SK-MEL-5 (cell line): ENCODE results near the gene ANKRD13C. TPM values are rescaled to one million over a fixed set of nuclear protein-coding genes. Genes with fewer than 3 reads are reported as not detected.

Source experiments
- DNase-seq: peaks from one replicate; pipeline ENCODE4 v3.0.0-alpha.2; 2016; ENCODE audit warnings: low read depth, low spot score
- in situ Hi-C: cut with HindIII; loops from 2 replicates; pipeline ENCODE4 v1.10.0; 2016; ENCODE audit warnings: low sequenced_read_pairs, high pct_unique_total_duplicates, low pct_unique_long_range_greater_than_20kb
- total RNA-seq: library from RNA; depleted of rRNA; stranded (reverse); fragments of >200 nt; shearing (Covaris generic); gene quantifications from 2 replicates; pipeline ENCODE4 v1.2.3, GENCODE V29; 2014

Gene ANKRD13C
- total RNA-seq, 1 experiment from 2014 or later, result 18.0 TPM

DNA sequence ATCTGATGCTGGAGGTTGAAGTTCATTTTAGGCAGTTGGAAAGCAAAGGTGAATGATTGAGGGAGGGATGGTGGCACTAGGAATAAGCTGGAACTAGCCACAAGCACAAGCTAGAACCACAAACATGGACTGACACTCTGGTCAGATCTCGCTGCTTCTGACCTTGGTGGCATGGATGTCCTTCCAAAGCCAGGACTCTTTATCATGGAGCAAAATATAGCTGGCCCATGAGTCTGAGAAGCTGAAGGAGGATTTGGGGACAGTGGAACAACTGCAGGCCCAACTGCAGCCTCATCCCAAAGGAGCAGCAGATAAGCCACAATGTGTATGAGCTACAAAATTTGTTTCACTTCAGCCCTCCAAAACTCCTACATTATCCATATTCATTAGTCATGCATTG, 97.9 kb downstream of the ANKRD13C start:
- no peak for DNase-seq
- in situ Hi-C loops, result no loop called here

DNA sequence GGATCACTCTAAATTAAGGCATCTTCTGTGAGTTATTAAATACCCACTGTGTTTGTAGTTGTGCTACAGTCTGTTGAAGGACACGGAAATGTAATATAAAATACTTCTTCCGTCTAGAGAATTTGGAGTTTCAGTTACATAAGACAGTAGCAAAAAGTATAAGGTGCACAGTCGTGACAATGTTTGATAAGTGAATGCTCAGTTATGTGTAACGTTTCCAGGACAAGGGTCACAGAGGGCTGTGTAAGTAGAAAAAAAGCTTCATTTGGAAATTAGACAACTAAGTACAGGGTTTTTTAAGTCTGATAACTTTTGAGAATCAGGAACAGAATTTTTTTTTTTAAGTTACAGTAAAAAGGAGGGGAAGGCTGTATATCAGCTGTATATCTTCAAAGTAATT, 105.8 kb downstream of the ANKRD13C start:
- DNase-seq, result no peak
- in situ Hi-C loops, result no loop called here

DNA sequence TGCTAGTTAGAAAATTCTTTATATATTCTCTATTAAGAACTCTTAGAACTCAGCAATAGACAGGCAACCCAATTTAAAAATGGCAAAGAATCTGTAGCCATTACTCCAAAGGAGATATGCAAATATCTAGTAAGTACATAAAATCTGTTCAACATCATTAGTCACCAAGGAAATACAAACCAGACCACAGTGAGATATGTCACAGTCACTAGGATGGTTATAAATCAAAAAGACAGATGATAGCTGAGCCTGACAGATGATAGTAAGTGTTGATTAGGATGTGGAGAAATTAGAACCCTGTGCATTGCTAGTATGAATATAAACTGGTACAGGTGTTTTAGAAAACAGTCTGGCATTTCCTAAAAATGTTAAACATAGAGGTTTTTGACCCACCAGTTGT, 106.8 kb downstream of the ANKRD13C start:
- DNase-seq, result no peak
- in situ Hi-C loops, result no loop called here

DNA sequence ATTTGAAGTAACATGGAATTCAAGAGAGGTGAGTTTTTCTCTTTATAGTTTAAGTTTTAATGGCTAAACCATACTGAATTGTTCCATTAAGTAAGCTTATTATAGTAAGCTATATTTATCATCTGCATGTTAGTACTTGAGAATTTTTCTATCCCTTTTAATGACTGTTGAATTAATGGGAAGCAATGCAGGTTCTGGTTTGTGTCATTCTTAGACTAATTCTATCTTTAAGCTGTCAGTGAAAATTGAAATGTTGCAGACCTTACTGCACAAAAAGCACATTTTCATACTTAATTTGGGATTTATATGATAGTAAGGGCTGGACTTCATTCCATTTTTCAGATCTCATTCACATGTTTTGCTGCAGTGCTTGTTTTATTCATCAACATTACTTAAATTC, 107.4 kb downstream of the ANKRD13C start:
- in situ Hi-C loops, result no loop called here
- DNase-seq, result no peak

DNA sequence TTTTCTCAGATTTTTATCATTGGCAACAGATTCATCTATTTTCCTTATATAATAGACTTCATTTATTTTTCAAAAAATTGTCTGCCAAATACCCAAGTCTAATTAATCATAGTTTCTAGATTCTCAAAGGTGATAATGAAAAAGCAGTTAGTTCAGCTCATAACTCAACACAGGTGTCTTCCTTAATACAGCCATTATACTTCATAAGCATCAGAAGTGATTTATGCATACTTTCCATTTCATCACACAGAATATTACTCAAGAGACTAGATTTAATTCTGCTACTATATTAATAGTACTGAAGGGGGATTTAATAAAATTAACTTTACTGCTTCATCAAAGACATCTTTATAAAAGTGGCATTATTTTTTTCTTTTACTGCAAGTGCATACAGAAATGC, 114.6 kb downstream of the ANKRD13C start:
- in situ Hi-C loops, result no loop called here
- DNase-seq, result no peak

DNA sequence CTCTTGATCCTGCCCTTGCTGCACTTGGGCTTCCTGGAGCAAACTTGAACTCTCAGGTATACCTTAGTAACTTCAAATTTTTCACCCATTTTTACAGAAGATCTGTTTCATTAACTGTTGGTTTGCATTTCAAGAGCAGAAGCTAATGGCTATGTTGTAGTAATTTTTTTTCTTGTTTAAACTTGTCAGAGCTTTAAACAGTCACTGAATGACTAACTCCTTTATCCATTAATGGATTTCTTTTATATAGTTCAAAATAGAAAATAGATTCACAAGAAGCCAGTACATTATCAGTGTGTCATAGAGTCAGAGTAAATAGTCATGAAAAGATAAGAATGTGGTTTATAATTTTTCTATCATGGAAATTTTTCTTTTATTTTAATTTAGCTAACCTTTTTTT, 119.8 kb downstream of the ANKRD13C start:
- no peak for DNase-seq
- in situ Hi-C loops, result no loop called here

DNA sequence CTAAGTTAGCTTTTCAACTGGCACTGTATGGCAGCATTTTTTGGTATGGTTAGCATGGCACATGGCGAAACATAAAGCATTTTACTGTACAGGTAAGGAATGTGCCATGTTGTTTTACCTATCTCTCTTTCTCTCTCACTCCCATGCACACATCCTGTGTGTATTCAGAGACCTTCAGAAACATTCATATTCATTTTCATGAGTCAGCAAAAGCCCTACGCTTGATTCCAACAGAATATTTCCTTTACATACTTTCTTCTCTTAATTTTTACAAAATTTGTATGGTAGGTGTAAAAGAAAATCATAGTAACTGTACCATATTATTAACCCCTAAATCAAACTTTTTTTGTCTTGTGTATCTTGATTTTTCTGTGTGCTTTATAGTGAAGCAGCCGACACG, 123.0 kb downstream of the ANKRD13C start:
- in situ Hi-C loops, result no loop called here
- no peak for DNase-seq

DNA sequence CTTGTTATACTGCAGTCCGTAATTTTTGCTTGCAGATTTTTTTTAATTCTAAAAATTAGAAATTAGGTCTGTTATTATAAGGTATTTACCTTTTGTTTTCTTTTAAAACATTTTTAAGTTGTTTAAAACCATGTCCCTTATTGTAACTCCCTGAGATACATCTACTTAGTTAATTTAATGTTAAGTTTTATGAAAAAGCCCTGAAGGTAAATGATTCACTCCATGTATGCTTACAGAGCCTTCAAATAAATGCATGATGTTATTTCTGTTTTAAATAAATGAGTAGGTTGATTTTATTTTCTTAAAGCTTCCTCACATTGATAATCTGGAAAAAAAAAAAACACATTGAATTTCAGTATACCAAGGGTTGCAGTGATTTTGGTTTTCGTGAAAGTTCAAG, 125.9 kb downstream of the ANKRD13C start:
- in situ Hi-C loops, result no loop called here

DNA sequence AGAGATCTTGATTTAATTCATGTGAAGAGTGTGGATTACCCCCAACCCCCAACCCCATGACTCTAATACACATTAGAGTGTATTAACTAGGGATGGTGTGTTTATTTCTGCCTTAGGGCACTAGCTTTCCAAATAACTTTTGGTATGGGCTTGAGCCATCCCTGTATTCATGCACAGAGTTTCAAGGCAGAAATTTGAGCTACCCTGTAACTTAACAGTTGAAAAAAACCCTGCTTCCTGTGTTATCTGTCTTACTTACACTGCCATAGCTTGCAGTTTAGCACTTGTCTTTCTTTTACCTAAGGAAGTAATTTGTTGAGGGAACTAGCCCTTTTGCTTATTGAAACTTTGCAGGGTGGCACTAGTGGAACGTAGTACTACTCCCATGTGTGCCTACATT, 127.1 kb downstream of the ANKRD13C start:
- no peak for DNase-seq
- in situ Hi-C loops, result no loop called here

More for the DNA sequence above, 125.9 kb downstream of the ANKRD13C start:
- no peak for DNase-seq

DNA sequence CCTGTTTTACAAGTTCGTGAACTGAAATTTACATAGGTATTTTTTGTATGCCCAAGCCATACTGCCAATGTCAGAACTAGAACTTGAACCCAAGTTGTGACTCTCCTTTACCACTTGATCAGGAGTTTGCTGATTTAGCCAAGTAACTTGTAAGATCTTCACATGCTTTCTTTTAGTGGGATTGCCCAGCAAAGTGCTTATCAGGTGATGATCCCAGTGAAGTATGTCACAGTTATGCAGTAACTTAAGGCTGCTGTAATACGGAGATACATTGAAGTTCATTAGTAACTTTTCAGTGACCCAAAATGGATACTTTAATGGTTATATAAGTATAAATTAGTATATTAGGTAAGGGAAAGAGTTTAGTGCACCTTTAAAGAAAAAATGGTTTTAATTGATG, 129.6 kb downstream of the ANKRD13C start:
- in situ Hi-C loops, result no loop called here
- DNase-seq, result no peak

DNA sequence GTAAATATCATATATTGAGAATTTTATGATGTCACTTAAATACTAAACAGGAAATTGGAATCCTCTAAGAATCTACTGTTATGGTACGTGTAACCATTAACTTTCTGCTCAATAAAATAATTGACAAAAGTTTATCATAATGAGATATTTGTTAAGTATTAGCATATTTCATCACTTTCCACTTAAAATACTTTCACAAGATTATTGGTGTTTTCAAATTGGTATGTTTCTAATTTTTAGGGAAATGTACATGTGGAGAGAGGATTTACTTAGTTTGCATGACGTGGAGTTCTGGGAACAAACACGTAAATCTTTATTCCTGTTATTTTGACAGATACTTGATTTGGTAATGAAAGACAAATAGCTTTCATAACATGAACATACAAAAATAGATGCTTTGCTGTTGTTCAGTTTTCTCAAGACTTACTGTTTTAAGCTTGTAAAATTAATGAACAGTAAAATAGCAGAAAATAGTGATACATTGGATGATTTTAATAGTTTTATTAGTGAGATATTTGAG, 131.7 kb downstream of the ANKRD13C start:
- in situ Hi-C loops, result no loop called here
- no peak for DNase-seq

DNA sequence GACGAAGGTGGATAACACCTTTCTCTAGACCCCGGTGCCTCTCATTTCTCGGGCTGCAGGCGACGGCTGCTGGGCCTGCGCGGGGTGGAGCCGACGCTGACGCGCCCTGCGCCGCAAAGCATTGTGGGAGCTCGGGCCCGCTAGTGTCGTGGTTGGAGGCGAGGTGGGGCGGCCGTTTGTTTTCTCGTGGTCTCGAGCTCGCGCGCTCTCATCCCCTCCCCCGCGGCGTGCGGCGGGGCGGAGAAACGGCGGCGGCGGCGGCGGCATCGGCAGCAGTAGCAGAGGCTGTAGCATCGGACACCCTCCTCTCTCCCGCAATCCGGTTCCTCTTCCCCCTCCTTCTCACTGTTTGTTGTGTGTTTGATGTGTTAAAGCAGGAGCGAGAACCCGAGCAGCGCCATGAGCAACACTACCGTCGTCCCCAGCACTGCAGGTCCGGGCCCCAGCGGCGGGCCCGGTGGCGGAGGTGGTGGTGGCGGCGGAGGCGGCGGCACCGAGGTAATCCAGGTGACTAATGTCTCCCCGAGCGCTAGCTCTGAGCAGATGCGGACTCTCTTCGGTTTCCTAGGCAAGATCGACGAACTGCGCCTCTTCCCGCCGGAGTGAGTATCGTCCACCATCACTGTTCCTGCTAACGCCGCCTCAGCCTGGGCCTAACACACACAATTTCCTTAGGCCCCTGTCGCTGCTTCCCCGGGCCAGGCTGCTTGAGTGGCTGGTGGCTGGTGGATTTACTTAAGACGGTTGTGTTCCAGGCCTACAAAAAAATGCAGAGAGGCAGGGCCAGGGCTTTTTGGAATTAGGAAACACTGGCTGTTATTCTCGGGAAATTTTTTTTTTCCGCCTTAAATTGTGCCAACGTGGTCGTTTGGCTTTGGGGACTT, 133.0 kb downstream of the ANKRD13C start, which contains the start of gene SRSF11:
SRSF11 (plus strand) TSS at position 143 of the 884 bp plus-strand sequence; CDS start at position 400, 257 bp downstream.
- peak; percentile 92 for DNase-seq
- in situ Hi-C loops, result no loop called here

DNA sequence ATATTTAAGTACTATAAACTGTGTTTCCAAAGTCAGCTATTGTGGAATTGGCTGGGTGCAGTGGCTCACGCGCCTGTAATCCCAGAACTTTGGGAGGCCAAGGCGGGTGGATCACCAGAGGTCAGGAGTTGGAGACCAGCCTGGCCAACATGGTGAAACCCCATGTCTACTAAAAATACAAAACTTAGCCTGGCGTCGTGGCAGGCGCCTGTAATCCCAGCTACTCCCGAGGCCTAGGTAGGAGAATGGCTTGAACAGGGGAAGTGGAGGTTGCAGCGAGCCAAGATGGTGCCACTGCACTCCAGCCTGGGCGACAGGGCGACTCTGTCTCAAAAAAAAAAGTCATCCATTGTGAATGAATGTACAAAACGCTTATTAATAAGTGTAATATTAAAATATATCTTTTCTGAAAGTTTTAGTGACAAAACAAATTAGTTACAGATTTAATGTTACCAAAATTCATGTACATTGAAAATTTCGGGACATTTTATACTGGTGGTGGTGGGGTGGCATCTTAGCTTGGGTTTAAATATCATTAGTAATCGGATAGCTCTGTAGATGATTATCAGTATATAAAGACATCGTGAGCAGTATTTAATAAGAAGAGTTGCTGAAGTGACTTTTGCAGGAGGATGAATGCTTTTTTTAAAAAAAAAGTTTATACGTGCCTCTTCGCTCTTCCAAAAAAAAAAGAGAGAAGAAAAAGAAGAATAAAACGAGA, 133.8 kb downstream of the ANKRD13C start:
- DNase-seq, result no peak
- in situ Hi-C loops, result no loop called here

DNA sequence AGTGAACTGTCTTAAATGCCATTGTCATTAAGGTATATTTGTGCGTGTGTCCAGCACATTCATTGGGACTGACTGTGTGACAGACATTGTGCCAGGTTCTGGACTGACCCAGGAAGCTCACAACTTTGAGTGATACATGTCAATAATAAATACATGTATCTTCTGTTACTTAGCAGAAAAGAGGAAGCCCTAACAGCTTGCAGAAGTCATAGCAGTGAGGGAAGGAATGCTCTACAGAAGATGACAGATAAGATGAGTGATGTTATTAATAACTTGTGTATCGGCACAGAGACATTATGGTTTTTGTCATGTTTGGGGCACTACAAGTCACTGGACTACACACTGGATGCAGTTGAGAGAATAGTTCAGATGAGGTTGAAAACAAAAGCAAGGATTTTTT, 134.5 kb downstream of the ANKRD13C start:
- DNase-seq, result no peak
- in situ Hi-C loops, result no loop called here

DNA sequence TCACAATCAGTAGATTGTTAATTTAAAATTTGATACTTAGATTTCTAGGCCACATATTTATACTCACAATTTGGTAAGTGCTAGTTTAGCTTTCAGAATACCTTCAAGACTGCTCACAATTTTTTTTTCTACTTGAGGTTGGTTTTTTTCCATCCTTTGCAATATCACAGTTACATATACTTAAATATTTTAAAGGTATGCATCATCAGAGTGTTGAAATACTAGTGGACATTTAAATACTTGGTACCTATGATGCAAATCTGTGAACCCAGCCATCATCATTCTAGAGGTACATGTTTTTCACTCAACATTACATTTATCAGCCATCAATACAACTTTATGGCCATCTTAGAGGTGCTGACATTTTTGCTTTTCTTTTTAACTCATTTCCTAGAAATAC, 143.0 kb downstream of the ANKRD13C start:
- DNase-seq, result no peak

DNA sequence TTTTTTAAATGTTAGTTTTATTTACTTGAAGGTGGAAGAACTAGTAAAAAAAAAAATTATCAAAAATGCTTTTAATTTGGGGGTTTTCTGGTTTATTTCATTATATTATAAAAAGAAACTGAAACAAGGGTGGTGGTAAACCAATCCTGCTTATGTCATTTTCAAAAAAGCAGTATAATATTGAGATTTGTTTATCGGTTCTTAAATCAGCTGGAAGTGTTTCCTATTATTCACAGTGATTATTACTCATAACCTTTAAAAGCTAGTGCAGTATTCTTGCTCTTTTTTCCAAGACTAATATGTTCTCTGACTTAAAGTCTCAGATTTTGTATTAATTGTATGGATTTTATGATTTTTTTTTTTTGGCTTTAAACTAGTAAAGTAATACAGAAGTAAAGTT, 143.7 kb downstream of the ANKRD13C start:
- in situ Hi-C loops, result no loop called here
- no peak for DNase-seq

More for the DNA sequence above, 143.0 kb downstream of the ANKRD13C start:
- in situ Hi-C loops, result no loop called here
